Body of pancreas (tissue), 4 donors: ENCODE results near the gene LYRM7. TPM values are rescaled to one million over a fixed set of nuclear protein-coding genes. Genes with fewer than 3 reads are reported as not detected.

Source experiments
- ATAC-seq: fragments of 150-250 bp; one replicate; pipeline ENCODE4 v1.9.1; 2016
- DNase-seq, 4 donors: peaks; one replicate each; pipeline ENCODE4 v3.0.0-alpha.2; 2019
- H3K27ac ChIP-seq, 4 donors: fragments of 200-600 bp; sonication (generic); 1 replicate in 3 of 4; 2 replicates in 1 of 4; pipeline versions ENCODE4 v1.5.1 to v1.6.1; 2016 to 2019; ENCODE audit warnings: mild to moderate bottlenecking in 1 of 4, mixed read lengths in 1 of 4, moderate library complexity in 1 of 4
- H3K27me3 ChIP-seq, 2 donors: fragments of 200-600 bp; sonication (generic); one replicate each; pipeline ENCODE4 v1.6.0; 2016; ENCODE audit warnings: mild to moderate bottlenecking in 1 of 2
- H3K36me3 ChIP-seq, 2 donors: fragments of 200-600 bp; sonication (generic); replicated peaks in 1 of 2; 2 replicates each; pipeline ENCODE4 v1.5.1; 2016; ENCODE audit warnings: low read depth in 2 of 2; ENCODE audit not compliant: insufficient read depth in 1 of 2
- H3K4me1 ChIP-seq: fragments of 200-600 bp; sonication (generic); one replicate; pipeline ENCODE4 v1.6.0; 2016
- H3K4me3 ChIP-seq, 2 donors: fragments of 200-600 bp; sonication (generic); 1 replicate in 1 of 2; 2 replicates in 1 of 2; pipeline ENCODE4 v1.5.1; 2016 to 2019
- H3K9me3 ChIP-seq, 3 donors: fragments of 200-600 bp; sonication (generic); 1 replicate in 2 of 3; 2 replicates in 1 of 3; pipeline ENCODE4 v1.5.1; 2016
- CTCF ChIP-seq, 7 experiments: fragments of 450-650 bp in 4 of 7; fragments of 200-600 bp in 3 of 7; sonication (generic) in 3 of 7; IDR thresholded peaks; one replicate each; pipeline ENCODE4 v1.5.1; 2016 to 2019; ENCODE audit warnings: antibody characterized with exemption in 7 of 7
- POLR2A ChIP-seq, 3 donors: fragments of 450-650 bp; IDR thresholded peaks; one replicate each; pipeline ENCODE4 v1.6.1; 2016; ENCODE audit warnings: antibody characterized with exemption in 3 of 3, mild to moderate bottlenecking in 2 of 3
- WGBS, 2 donors: methylation state at CpG; one replicate each; pipeline ENCODE4 v1.1.5; 2017; 5-methylcytosine and 5-hydroxymethylcytosine counted together
- intact Hi-C: fragments of 100-400 bp; cut with DNase I; formaldehyde crosslinking; loops from one replicate; pipeline ENCODE4 v1.15.1; 2023
- total RNA-seq, 2 donors: library from RNA; depleted of rRNA; stranded (reverse); fragments of >200 nt; gene quantifications; one replicate each; pipeline ENCODE4 v1.1.0, GENCODE V29; 2016

LYRM7 gene
- total RNA-seq, 2 donors from 2014 or later: 3.4 to 3.6 TPM

- Histone ChIP-seq H3K9me3 (no peaks in the 10 kb centered on the region), H3K27me3 (no peaks in the 10 kb centered on the region), H3K4me3 (no peak overlapping the region), H3K4me1 (no peaks in the 10 kb centered on the region), H3K27ac (no peak overlapping the region), H3K36me3 (no peaks in the 10 kb centered on the region)
- WGBS, 2 donors: 80 to 84% methylated on average over 1 of the region's 1 CpG
- TF ChIP-seq CTCF (IDR thresholded peaks at IDR 0.05) (no peak), POLR2A (IDR thresholded peaks at IDR 0.05) (no peak)
- DNase-seq (no peak), ATAC-seq (no peak)
- intact Hi-C loops: no loop called here
Observed at GRCh38 chr5:131209175-131209505, 38.4 kb downstream of the LYRM7 start.

GRCh38 chr5:131209506-131210150, 38.9 kb downstream of the LYRM7 start:
- Histone ChIP-seq H3K4me1 (no peaks in the 10 kb centered on the region), H3K27me3 (no peaks in the 10 kb centered on the region), H3K4me3 (no peak overlapping the region), H3K27ac (no peak overlapping the region), H3K36me3 (no peaks in the 10 kb centered on the region), H3K9me3 (no peaks in the 10 kb centered on the region)
- intact Hi-C loops: no loop called here
- no peak for TF ChIP-seq CTCF (IDR thresholded peaks at IDR 0.05)
- TF ChIP-seq POLR2A (IDR thresholded peaks at IDR 0.05): no peak
- WGBS, 2 donors: 42 to 56% methylated on average over 6 of the region's 6 CpGs
- ATAC-seq (no peak), DNase-seq (peak in 2 of 4 donors; percentile 13 to 37)

- H3K9me3 ChIP-seq: no peaks in the 10 kb centered on the region
- H3K36me3 ChIP-seq: no peaks in the 10 kb centered on the region
- H3K4me3 ChIP-seq: no peak overlapping the region
- intact Hi-C loops: no loop called here
- DNase-seq: no peak
- no peak overlapping the region for H3K27ac ChIP-seq
- no peak for ATAC-seq
- no peaks in the 10 kb centered on the region for H3K27me3 ChIP-seq
- TF ChIP-seq CTCF (IDR thresholded peaks at IDR 0.05): no peak
- TF ChIP-seq POLR2A (IDR thresholded peaks at IDR 0.05): no peak
- H3K4me1 ChIP-seq: no peaks in the 10 kb centered on the region
Observed at GRCh38 chr5:131210151-131210510, 39.4 kb downstream of the LYRM7 start.

- H3K4me3 ChIP-seq: no peak overlapping the region
- WGBS, 2 donors: 80 to 84% methylated on average over 5 of the region's 5 CpGs
- DNase-seq: no peak
- TF ChIP-seq CTCF (IDR thresholded peaks at IDR 0.05) (no peak), POLR2A (IDR thresholded peaks at IDR 0.05) (no peak)
- no peaks in the 10 kb centered on the region for H3K36me3 ChIP-seq
- H3K9me3 ChIP-seq: no peaks in the 10 kb centered on the region
- no peak overlapping the region for H3K27ac ChIP-seq
- intact Hi-C loops: no loop called here
- no peak for ATAC-seq
- no peaks in the 10 kb centered on the region for H3K4me1 ChIP-seq
- no peaks in the 10 kb centered on the region for H3K27me3 ChIP-seq
Observed at GRCh38 chr5:131211669-131212068, 40.9 kb downstream of the LYRM7 start.

- Histone ChIP-seq H3K27me3 (no peaks in the 10 kb centered on the region), H3K27ac (no peak overlapping the region), H3K4me1 (no peaks in the 10 kb centered on the region), H3K9me3 (no peaks in the 10 kb centered on the region), H3K36me3 (no peaks in the 10 kb centered on the region), H3K4me3 (no peak overlapping the region)
- DNase-seq (no peak), ATAC-seq (no peak)
- TF ChIP-seq CTCF (IDR thresholded peaks at IDR 0.05) (no peak), POLR2A (IDR thresholded peaks at IDR 0.05) (no peak)
- intact Hi-C loops: no loop called here
- WGBS, 2 donors: 69 to 74% methylated on average over 5 of the region's 5 CpGs
Observed at GRCh38 chr5:131212471-131213021, 41.8 kb downstream of the LYRM7 start.
